ENCODE data around the gene ZDHHC16.

The ZDHHC16 gene

GRCh38 chr10:97506199-97506991, 60.4 kb downstream of the ZDHHC16 start:
- ChIA-PET CTCF (no interaction called here), POLR2A (no interaction called here)
- Histone ChIP-seq H3K4me3 (ENCODE audit: low read depth, low read length) (no peak overlapping the region), H3K27ac (ENCODE audit: extremely low read depth, low read depth, low read length) (no peak overlapping the region), H3K9me3 (ENCODE audit: control insufficient read depth, insufficient read depth, low read depth, low read length) (no peaks in the 10 kb centered on the region), H3K4me1 (ENCODE audit: control insufficient read depth, insufficient read depth, low read length) (no peaks in the 10 kb centered on the region), H3K36me3 (ENCODE audit: control insufficient read depth in 2 of 2, insufficient read depth in 1 of 2, low read length in 2 of 2) (no peaks in the 10 kb centered on the region)
- TF ChIP-seq ZNF146 (tag by site-specific recombination; IDR thresholded peaks at IDR 0.05) (peak; percentile 93), TSHZ1 (tag by site-specific recombination; IDR thresholded peaks at IDR 0.05; ENCODE audit: borderline replicate concordance) (no peak), ZFP41 (tag by site-specific recombination; IDR thresholded peaks at IDR 0.05; ENCODE audit: borderline replicate concordance) (no peak), KLF8 (tag by site-specific recombination; IDR thresholded peaks at IDR 0.05) (no peak), ZNF701 (tag by site-specific recombination; IDR thresholded peaks at IDR 0.05) (no peak), ZNF561 (tag by site-specific recombination; IDR thresholded peaks at IDR 0.05; ENCODE audit: borderline replicate concordance) (no peak), PATZ1 (tag by site-specific recombination; IDR thresholded peaks at IDR 0.05) (no peak)
- TF ChIP-seq, protein P1, sequence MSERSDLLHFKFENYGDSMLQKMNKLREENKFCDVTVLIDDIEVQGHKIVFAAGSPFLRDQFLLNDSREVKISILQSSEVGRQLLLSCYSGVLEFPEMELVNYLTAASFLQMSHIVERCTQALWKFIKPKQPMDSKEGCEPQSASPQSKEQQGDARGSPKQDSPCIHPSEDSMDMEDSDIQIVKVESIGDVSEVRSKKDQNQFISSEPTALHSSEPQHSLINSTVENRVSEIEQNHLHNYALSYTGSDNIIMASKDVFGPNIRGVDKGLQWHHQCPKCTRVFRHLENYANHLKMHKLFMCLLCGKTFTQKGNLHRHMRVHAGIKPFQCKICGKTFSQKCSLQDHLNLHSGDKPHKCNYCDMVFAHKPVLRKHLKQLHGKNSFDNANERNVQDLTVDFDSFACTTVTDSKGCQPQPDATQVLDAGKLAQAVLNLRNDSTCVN (tag by site-specific recombination; optimal IDR thresholded peaks at IDR 0.05) = no peak
